ENCODE results near the gene PARVB.

GRCh38 chr22:44018594-44018993, 5.5 kb upstream of the PARVB start:
- TF ChIP-seq CTCF (IDR thresholded peaks at IDR 0.05; ENCODE audit: extremely low read depth in 1 of 2, insufficient read depth in 1 of 2, low read depth in 1 of 2, low read length in 2 of 2) (no peak), POLR2A (IDR thresholded peaks at IDR 0.05; ENCODE audit: low read depth, low read length) (no peak), EZH2 (IDR thresholded peaks at IDR 0.05; ENCODE audit: borderline replicate concordance, low read depth, low read length, severe bottlenecking) (no peak), JUN (IDR thresholded peaks at IDR 0.05; ENCODE audit: borderline replicate concordance, insufficient read depth, insufficient read length, low read depth) (no peak)

All from endothelial cell of umbilical vein (primary cell).